Upper lobe of left lung (tissue), 6 donors: Measurements from ENCODE around the gene FAM89A. TPM values are rescaled to one million over a fixed set of nuclear protein-coding genes. Genes with fewer than 3 reads are reported as not detected.
"Not testable (repeated sequence)": the region's sequence is repeated elsewhere in the genome, so short reads cannot be mapped to it uniquely, and the experiment has no call there.

ENCODE experiments used
- ATAC-seq, 2 donors: fragments of 200-7000 bp; cut with Tn5 transposase; one replicate each; pipeline ENCODE4 v1.9.1; 2022; ENCODE audit warnings: mild to moderate bottlenecking in 2 of 2, moderate library complexity in 2 of 2; ENCODE audit not compliant: low FRiP score in 2 of 2
- DNase-seq, 2 donors: peaks; one replicate each; pipeline ENCODE4 v3.0.0-alpha.2; 2019 to 2020
- H3K27ac ChIP-seq, 4 donors: fragments of 200-600 bp; sonication (generic); one replicate each; pipeline ENCODE4 v1.5.1; 2016 to 2019
- H3K27me3 ChIP-seq, 4 donors: fragments of 200-600 bp; sonication (generic); one replicate each; pipeline ENCODE4 v1.5.1; 2017 to 2019
- H3K36me3 ChIP-seq, 4 donors: fragments of 200-600 bp; sonication (generic); one replicate each; pipeline ENCODE4 v1.5.1; 2016 to 2019
- H3K4me1 ChIP-seq, 4 donors: fragments of 200-600 bp; sonication (generic); one replicate each; pipeline ENCODE4 v1.5.1; 2018 to 2019
- H3K4me3 ChIP-seq, 4 donors: fragments of 200-600 bp; sonication (generic); one replicate each; pipeline ENCODE4 v1.5.1; 2017 to 2019; ENCODE audit warnings: mild to moderate bottlenecking in 2 of 4, moderate library complexity in 1 of 4
- H3K9me3 ChIP-seq, 4 donors: fragments of 200-600 bp; sonication (generic); one replicate each; pipeline ENCODE4 v1.5.1; 2018 to 2019
- EP300 ChIP-seq, 4 donors: sonication (generic); formaldehyde crosslinking; IDR thresholded peaks; one replicate each; pipeline ENCODE4 v1.5.1; 2017; ENCODE audit warnings: antibody characterized with exemption in 4 of 4, control low read depth in 2 of 4
- POLR2A ChIP-seq, 4 donors: fragments of 450-650 bp; IDR thresholded peaks; one replicate each; pipeline ENCODE4 v1.5.1; 2016 to 2017; ENCODE audit warnings: antibody characterized with exemption in 4 of 4, mild to moderate bottlenecking in 2 of 4
- POLR2AphosphoS5 ChIP-seq, 2 donors: sonication (generic); formaldehyde crosslinking; IDR thresholded peaks; one replicate each; pipeline ENCODE4 v1.5.1; 2017; ENCODE audit warnings: antibody characterized with exemption in 2 of 2
- WGBS, 2 donors: methylation state at CpG; one replicate each; pipeline ENCODE4 v1.1.5; 2017 to 2018; 5-methylcytosine and 5-hydroxymethylcytosine counted together
- total RNA-seq, 6 donors: library from RNA; depleted of rRNA in 4 of 6; stranded (reverse); fragments of >200 nt in 4 of 6; gene quantifications; one replicate each; pipeline versions ENCODE4 v1.1.0 to v1.2.1, GENCODE V29; 2016 to 2021
- TF ChIP-seq, protein P1 (sequence below), 6 experiments: fragments of 450-650 bp in 4 of 6; fragments of 200-600 bp in 2 of 6; sonication (generic) in 2 of 6; IDR thresholded peaks; one replicate each; pipeline ENCODE4 v1.5.1; 2016 to 2019; ENCODE audit warnings: antibody characterized with exemption in 6 of 6
- donor health status: DM: no; HTN: no; CAD: no; lungs with moderate emphysema.
- donor health status: DM: no; HTN: yes; CAD: no; lungs with severe emphysema.

The FAM89A gene
- total RNA-seq, 6 donors from 2014 or later, result 17.8 to 64.5 (median 39.3) TPM

- Histone ChIP-seq H3K27me3 (no peaks in the 10 kb centered on the region), H3K9me3 (no peaks in the 10 kb centered on the region), H3K36me3 (no peaks in the 10 kb centered on the region), H3K27ac (peak overlapping the region in 3 of 4 donors; percentile 44 to 75 (median 50)), H3K4me1 (peaks cover 16 to 27% (median 20%) of the 10 kb centered on the region in 4 donors), H3K4me3 (no peak overlapping the region)
- DNase-seq, result no peak
- no peak for TF ChIP-seq POLR2A (IDR thresholded peaks at IDR 0.05)
- no peak for TF ChIP-seq POLR2AphosphoS5 (IDR thresholded peaks at IDR 0.05)
- no peak for TF ChIP-seq EP300 (IDR thresholded peaks at IDR 0.05)
- TF ChIP-seq, protein P1, sequence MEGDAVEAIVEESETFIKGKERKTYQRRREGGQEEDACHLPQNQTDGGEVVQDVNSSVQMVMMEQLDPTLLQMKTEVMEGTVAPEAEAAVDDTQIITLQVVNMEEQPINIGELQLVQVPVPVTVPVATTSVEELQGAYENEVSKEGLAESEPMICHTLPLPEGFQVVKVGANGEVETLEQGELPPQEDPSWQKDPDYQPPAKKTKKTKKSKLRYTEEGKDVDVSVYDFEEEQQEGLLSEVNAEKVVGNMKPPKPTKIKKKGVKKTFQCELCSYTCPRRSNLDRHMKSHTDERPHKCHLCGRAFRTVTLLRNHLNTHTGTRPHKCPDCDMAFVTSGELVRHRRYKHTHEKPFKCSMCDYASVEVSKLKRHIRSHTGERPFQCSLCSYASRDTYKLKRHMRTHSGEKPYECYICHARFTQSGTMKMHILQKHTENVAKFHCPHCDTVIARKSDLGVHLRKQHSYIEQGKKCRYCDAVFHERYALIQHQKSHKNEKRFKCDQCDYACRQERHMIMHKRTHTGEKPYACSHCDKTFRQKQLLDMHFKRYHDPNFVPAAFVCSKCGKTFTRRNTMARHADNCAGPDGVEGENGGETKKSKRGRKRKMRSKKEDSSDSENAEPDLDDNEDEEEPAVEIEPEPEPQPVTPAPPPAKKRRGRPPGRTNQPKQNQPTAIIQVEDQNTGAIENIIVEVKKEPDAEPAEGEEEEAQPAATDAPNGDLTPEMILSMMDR (IDR thresholded peaks at IDR 0.05), result no peak
- 91 to 94% methylated on average over 8 of the region's 8 CpGs for WGBS, 2 donors
- ATAC-seq, result no peak
These were observed 12.7 kb upstream of the FAM89A start for GRCh38 chr1:231052777-231053176.

DNA sequence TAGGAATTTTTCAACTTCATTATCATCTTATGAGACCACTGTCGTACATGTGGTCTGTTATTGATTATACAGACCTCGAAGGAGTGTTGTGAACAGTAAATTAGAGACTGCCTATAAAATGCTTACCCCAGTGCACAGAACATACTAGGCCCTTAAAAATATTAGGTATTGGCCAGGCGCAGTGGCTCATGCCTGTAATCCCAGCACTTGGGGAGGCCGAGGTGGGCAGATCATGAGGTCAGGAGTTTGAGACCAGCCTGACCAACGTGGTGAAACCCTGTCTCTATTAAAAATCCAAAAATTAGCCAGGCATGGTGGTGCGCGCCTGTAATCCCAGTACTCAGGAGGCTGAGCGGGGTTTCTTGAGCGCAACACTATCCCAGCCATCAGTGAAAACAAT, 10.9 kb upstream of the FAM89A start:
- WGBS, 2 donors, result 91 to 96% methylated on average over 9 of the region's 9 CpGs
- H3K27ac ChIP-seq, DNase-seq, ATAC-seq, H3K9me3 ChIP-seq, H3K36me3 ChIP-seq, H3K4me3 ChIP-seq, H3K27me3 ChIP-seq: not testable (repeated sequence)
- H3K4me1 ChIP-seq, result peaks cover 16 to 27% (median 20%) of the 10 kb centered on the region in 4 donors

GRCh38 chr1:231050395-231050794, 10.3 kb upstream of the FAM89A start:
- H3K4me1 ChIP-seq, result peaks cover 16 to 27% (median 20%) of the 10 kb centered on the region in 4 donors
- H3K36me3 ChIP-seq, result no peaks in the 10 kb centered on the region
- no peaks in the 10 kb centered on the region for H3K9me3 ChIP-seq
- WGBS, 2 donors, result 65 to 72% methylated on average over 3 of the region's 3 CpGs
- H3K27ac ChIP-seq, result no peak overlapping the region
- DNase-seq (no peak), ATAC-seq (no peak)
- no peak overlapping the region for H3K4me3 ChIP-seq
- no peaks in the 10 kb centered on the region for H3K27me3 ChIP-seq
- TF ChIP-seq POLR2AphosphoS5 (IDR thresholded peaks at IDR 0.05), result no peak
- TF ChIP-seq POLR2A (IDR thresholded peaks at IDR 0.05), result no peak
- TF ChIP-seq, protein P1 (IDR thresholded peaks at IDR 0.05), result no peak
- no peak for TF ChIP-seq EP300 (IDR thresholded peaks at IDR 0.05)

DNA sequence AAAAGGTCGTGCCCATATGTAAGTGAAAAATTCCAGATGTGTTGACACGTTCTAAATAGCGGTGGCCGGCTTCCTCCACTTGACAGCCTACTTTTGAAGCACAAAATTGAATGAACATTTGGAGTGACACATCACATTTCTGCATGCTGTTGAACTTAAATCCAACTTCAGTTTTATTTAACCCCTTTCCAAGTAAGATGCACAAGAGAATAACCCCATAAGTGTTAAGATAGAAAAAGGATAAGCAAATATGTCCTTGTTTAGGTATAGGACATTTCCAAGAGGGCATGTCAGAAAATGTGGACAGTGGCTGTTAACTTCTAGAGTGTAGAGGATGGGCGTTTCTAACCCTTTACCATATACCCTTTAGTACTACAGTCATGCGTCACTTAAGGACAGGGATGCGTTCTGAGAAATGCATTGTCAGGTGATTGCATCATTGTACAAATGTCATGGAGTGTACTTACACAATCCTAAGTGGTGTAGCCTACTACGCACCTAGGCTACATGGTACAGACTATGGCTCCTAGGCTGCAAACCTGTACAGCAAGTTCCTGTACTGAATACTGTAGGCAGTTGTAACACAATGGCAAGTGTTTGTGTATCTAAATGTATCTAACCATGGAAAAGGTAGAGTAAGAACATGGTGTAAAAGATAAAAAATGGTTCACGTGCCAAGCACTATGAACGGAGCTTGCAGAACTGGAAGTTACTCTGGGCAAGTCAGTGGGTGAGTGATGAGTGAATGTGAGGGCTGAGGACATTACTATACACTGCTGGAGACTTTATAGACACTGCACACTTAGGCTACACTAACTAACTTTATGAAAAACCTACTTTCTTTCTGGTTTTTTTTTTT, 9.3 kb upstream of the FAM89A start:
- WGBS, 2 donors, result 39 to 52% methylated on average over 10 of the region's 10 CpGs
- peaks cover 0 to 7% (median 3%) of the 10 kb centered on the region in 4 donors for H3K9me3 ChIP-seq
- H3K27ac ChIP-seq, result no peak overlapping the region
- H3K4me3 ChIP-seq, result no peak overlapping the region
- ATAC-seq (peak; percentile 58 to 74), DNase-seq (peak in 1 of 2 donors; percentile 42)
- H3K36me3 ChIP-seq, result no peaks in the 10 kb centered on the region
- no peaks in the 10 kb centered on the region for H3K27me3 ChIP-seq
- TF ChIP-seq, protein P1 (IDR thresholded peaks at IDR 0.05), result no peak
- TF ChIP-seq POLR2AphosphoS5 (IDR thresholded peaks at IDR 0.05) (peak; percentile 15 to 68), POLR2A (IDR thresholded peaks at IDR 0.05) (no peak), EP300 (IDR thresholded peaks at IDR 0.05) (peak in 1 of 4 donors; percentile 72)
- H3K4me1 ChIP-seq, result peaks cover 14 to 27% (median 19%) of the 10 kb centered on the region in 4 donors

- DNase-seq, ATAC-seq, H3K36me3 ChIP-seq, H3K27me3 ChIP-seq, H3K4me3 ChIP-seq, H3K27ac ChIP-seq: not testable (repeated sequence)
- WGBS, 2 donors, result 72 to 80% methylated on average over 9 of the region's 9 CpGs
- peaks cover 6 to 18% (median 11%) of the 10 kb centered on the region in 4 donors for H3K4me1 ChIP-seq
- peaks cover 0 to 11% (median 3%) of the 10 kb centered on the region in 4 donors for H3K9me3 ChIP-seq
These were observed 8.4 kb upstream of the FAM89A start for GRCh38 chr1:231048419-231048818.

- not testable (repeated sequence) for H3K27ac ChIP-seq, DNase-seq, H3K27me3 ChIP-seq, H3K4me1 ChIP-seq, ATAC-seq, H3K4me3 ChIP-seq, H3K36me3 ChIP-seq
- H3K9me3 ChIP-seq, result peaks cover 0 to 11% (median 3%) of the 10 kb centered on the region in 4 donors
These were observed 7.5 kb upstream of the FAM89A start for GRCh38 chr1:231047529-231047928.
